HCT116 (cell line): ENCODE measurements around the gene CCND1.

Experiments used
- ATF3 ChIP-seq: IDR thresholded peaks from 2 replicates; pipeline ENCODE4 v1.6.1; 2012
- CBX3 ChIP-seq: IDR thresholded peaks from 2 replicates; pipeline ENCODE4 v1.6.1; 2012; ENCODE audit warnings: low read depth
- CEBPB ChIP-seq: IDR thresholded peaks from 2 replicates; pipeline ENCODE4 v1.6.1; 2012; ENCODE audit warnings: low read depth
- CTCF ChIP-seq, 3 experiments: fragments of 200-600 bp in 1 of 3; sonication (generic) in 1 of 3; IDR thresholded peaks in 2 of 3; conservative IDR thresholded peaks in 1 of 3; 2 replicates each; pipeline ENCODE4 v1.5.1; 2012 to 2017; ENCODE audit warnings: low read depth in 2 of 3, low read length in 2 of 3, antibody characterized with exemption in 1 of 3, borderline replicate concordance in 1 of 3, control low read depth in 1 of 3, mild to moderate bottlenecking in 1 of 3, mixed read lengths in 1 of 3, mixed run types in 1 of 3, moderate library complexity in 1 of 3; ENCODE audit not compliant: insufficient read depth in 1 of 3
- EZH2 ChIP-seq: fragments of 200-600 bp; sonication (generic); IDR thresholded peaks from 2 replicates; pipeline ENCODE4 v1.6.1; 2017; ENCODE audit warnings: antibody characterized with exemption, mixed run types
- EZH2phosphoT487 ChIP-seq: fragments of 200-600 bp; IDR thresholded peaks from 2 replicates; pipeline ENCODE4 v1.6.1; 2018; ENCODE audit warnings: antibody characterized with exemption, borderline replicate concordance
- MAX ChIP-seq: IDR thresholded peaks from 2 replicates; pipeline ENCODE4 v1.6.1; 2012
- POLR2A ChIP-seq: IDR thresholded peaks from 2 replicates; pipeline ENCODE4 v1.7.0; 2011; ENCODE audit warnings: borderline replicate concordance; ENCODE audit not compliant: insufficient read depth, insufficient read length; ENCODE audit errors: extremely low read depth
- POLR2AphosphoS5 ChIP-seq: IDR thresholded peaks from 2 replicates; pipeline ENCODE4 v1.6.1; 2011; ENCODE audit warnings: mild to moderate bottlenecking, low read depth, low read length, moderate library complexity
- REST ChIP-seq: IDR thresholded peaks from 2 replicates; pipeline ENCODE4 v1.6.1; 2012; ENCODE audit warnings: low read depth
- SRF ChIP-seq: IDR thresholded peaks from 2 replicates; pipeline ENCODE4 v1.6.1; 2012; ENCODE audit warnings: low read depth
- YY1 ChIP-seq: IDR thresholded peaks from 2 replicates; pipeline ENCODE4 v1.6.1; 2011; ENCODE audit warnings: low read length, low read depth, moderate library complexity, mild to moderate bottlenecking; ENCODE audit not compliant: insufficient replicate concordance; ENCODE audit errors: extremely low read depth
- ZFX ChIP-seq: fragments of 450-650 bp; IDR thresholded peaks from 2 replicates; pipeline ENCODE4 v1.6.1; 2017

GRCh38 chr11:69664901-69665300 is 23.9 kb downstream of the CCND1 start:
- TF ChIP-seq CTCF (IDR thresholded peaks at IDR 0.05 in 2 of 3, conservative IDR thresholded peaks at IDR 0.05 in 1 of 3; ENCODE audit: borderline replicate concordance in 1 of 3, insufficient read depth in 1 of 3, low read depth in 2 of 3, low read length in 2 of 3) (no peak), POLR2A (no peak), MAX (no peak), ZFX (no peak), ATF3 (no peak), POLR2AphosphoS5 (no peak), YY1 (no peak), EZH2phosphoT487 (no peak), SRF (no peak), CEBPB (no peak), REST (no peak), CBX3 (no peak), EZH2 (no peak)
